ENCODE results near the gene TRPM3.

TRPM3 gene

DNA sequence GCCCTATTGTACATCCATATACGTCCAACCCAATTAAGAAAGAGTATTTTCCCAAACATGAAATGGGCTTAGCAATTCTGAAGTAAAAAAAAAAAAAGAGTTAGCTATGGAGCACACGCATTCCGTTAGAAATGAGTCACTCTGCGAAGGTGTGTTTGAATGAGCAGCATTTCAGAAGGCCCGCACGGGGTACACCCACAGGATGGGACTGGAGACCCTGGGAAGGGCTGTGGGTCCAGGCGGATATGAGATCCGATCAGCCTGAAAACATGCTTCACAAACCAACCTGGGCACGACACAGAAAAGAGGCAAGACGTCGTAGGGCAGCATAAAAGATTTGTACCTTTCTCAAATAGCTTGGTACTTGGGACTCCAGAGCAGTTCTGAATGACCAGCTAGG lies 533.0 kb downstream of the TRPM3 start:
- H3K79me2 ChIP-seq (ENCODE audit: low read length): no peaks in the 10 kb centered on the region
- no peak overlapping the region for H3K4me2 ChIP-seq (ENCODE audit: low read depth, low read length)
- H3K36me3 ChIP-seq (replicated peaks; ENCODE audit: insufficient read depth, low read length): no peaks in the 10 kb centered on the region
- no peak overlapping the region for H3K27ac ChIP-seq (ENCODE audit: low read length)
- H3K9me2 ChIP-seq (replicated peaks; ENCODE audit: insufficient read depth, low read length): no peaks in the 10 kb centered on the region
- H4K20me1 ChIP-seq (ENCODE audit: insufficient read depth, low read length): no peaks in the 10 kb centered on the region
- TF ChIP-seq EZH2phosphoT487 (IDR thresholded peaks at IDR 0.05; ENCODE audit: low read length): no peak
- TF ChIP-seq, protein P1, sequence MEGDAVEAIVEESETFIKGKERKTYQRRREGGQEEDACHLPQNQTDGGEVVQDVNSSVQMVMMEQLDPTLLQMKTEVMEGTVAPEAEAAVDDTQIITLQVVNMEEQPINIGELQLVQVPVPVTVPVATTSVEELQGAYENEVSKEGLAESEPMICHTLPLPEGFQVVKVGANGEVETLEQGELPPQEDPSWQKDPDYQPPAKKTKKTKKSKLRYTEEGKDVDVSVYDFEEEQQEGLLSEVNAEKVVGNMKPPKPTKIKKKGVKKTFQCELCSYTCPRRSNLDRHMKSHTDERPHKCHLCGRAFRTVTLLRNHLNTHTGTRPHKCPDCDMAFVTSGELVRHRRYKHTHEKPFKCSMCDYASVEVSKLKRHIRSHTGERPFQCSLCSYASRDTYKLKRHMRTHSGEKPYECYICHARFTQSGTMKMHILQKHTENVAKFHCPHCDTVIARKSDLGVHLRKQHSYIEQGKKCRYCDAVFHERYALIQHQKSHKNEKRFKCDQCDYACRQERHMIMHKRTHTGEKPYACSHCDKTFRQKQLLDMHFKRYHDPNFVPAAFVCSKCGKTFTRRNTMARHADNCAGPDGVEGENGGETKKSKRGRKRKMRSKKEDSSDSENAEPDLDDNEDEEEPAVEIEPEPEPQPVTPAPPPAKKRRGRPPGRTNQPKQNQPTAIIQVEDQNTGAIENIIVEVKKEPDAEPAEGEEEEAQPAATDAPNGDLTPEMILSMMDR (IDR thresholded peaks at IDR 0.05; ENCODE audit: low read length): no peak
- no peak for TF ChIP-seq EZH2 (optimal IDR thresholded peaks at IDR 0.05; ENCODE audit: low read depth, low read length)
- no peaks in the 10 kb centered on the region for H3K27me3 ChIP-seq (replicated peaks; ENCODE audit: insufficient read depth, low read length)
- H3K9me3 ChIP-seq (replicated peaks; ENCODE audit: insufficient read depth, low read length): no peaks in the 10 kb centered on the region
- no peaks in the 10 kb centered on the region for H3K4me1 ChIP-seq (ENCODE audit: low read length)
- DNase-seq: no peak
- H3K4me3 ChIP-seq (ENCODE audit: low read length): no peak overlapping the region
- H2AFZ ChIP-seq (ENCODE audit: low read length): no peak overlapping the region
- H3F3A ChIP-seq (ENCODE audit: insufficient read depth, low read length): no peaks in the 10 kb centered on the region
- H3K9ac ChIP-seq (ENCODE audit: low read length): no peak overlapping the region

DNA sequence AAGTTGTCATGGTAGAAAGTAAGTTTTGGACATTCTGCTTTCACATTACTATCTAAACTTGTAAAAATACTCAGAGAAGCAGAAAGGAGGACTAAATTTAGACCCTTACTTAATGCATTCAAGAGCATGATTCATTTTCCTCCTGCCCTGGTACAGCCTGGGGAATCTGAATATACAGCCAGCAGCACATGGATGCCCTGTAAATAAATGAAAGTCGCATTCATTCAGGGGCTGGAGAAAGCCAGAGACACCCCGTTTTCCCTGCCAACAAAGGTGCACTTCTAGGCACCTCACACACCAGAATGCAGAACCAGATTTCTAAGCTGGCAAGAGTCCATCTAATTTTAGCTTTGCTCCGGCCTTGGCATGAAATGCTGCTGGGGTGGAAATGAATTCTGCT lies 534.2 kb downstream of the TRPM3 start:
- Histone ChIP-seq H3K4me2 (ENCODE audit: low read depth, low read length) (no peak overlapping the region), H4K20me1 (ENCODE audit: insufficient read depth, low read length) (no peaks in the 10 kb centered on the region), H3K4me3 (ENCODE audit: low read length) (no peak overlapping the region), H3K79me2 (ENCODE audit: low read length) (no peaks in the 10 kb centered on the region), H3F3A (ENCODE audit: insufficient read depth, low read length) (no peaks in the 10 kb centered on the region), H3K9me2 (replicated peaks; ENCODE audit: insufficient read depth, low read length) (no peaks in the 10 kb centered on the region), H2AFZ (ENCODE audit: low read length) (no peak overlapping the region), H3K9me3 (replicated peaks; ENCODE audit: insufficient read depth, low read length) (no peaks in the 10 kb centered on the region), H3K4me1 (ENCODE audit: low read length) (no peaks in the 10 kb centered on the region), H3K9ac (ENCODE audit: low read length) (no peak overlapping the region), H3K27ac (ENCODE audit: low read length) (no peak overlapping the region), H3K36me3 (replicated peaks; ENCODE audit: insufficient read depth, low read length) (no peaks in the 10 kb centered on the region), H3K27me3 (replicated peaks; ENCODE audit: insufficient read depth, low read length) (no peaks in the 10 kb centered on the region)
- TF ChIP-seq EZH2 (optimal IDR thresholded peaks at IDR 0.05; ENCODE audit: low read depth, low read length) (no peak), EZH2phosphoT487 (IDR thresholded peaks at IDR 0.05; ENCODE audit: low read length) (no peak)
- TF ChIP-seq, protein P1 (IDR thresholded peaks at IDR 0.05; ENCODE audit: low read length): no peak
- no peak for DNase-seq

DNA sequence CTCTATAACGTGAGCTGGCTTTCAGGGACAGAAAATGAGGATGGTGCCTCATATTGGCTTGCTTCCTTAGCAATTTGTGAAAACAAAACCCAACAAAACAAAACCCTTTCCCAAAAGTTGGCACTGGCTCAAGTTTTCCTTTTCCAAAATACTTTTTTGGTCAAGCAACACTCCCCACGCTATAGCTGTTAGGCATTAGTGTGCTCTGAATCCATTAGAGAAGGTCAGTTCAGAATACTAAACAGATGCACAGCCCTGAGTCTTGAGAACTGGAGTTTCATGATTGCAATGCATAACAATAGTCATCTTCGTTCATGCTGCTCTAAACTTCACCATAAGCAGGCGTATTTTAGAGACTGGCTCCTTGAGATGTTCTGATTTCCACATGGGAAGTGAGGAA lies 534.9 kb downstream of the TRPM3 start:
- H3K4me2 ChIP-seq (ENCODE audit: low read depth, low read length): no peak overlapping the region
- no peaks in the 10 kb centered on the region for H3K36me3 ChIP-seq (replicated peaks; ENCODE audit: insufficient read depth, low read length)
- no peak overlapping the region for H2AFZ ChIP-seq (ENCODE audit: low read length)
- H3K4me3 ChIP-seq (ENCODE audit: low read length): no peak overlapping the region
- H3K9me3 ChIP-seq (replicated peaks; ENCODE audit: insufficient read depth, low read length): no peaks in the 10 kb centered on the region
- H3K27ac ChIP-seq (ENCODE audit: low read length): no peak overlapping the region
- no peak for DNase-seq
- no peaks in the 10 kb centered on the region for H4K20me1 ChIP-seq (ENCODE audit: insufficient read depth, low read length)
- no peak overlapping the region for H3K9ac ChIP-seq (ENCODE audit: low read length)
- no peaks in the 10 kb centered on the region for H3F3A ChIP-seq (ENCODE audit: insufficient read depth, low read length)
- no peaks in the 10 kb centered on the region for H3K27me3 ChIP-seq (replicated peaks; ENCODE audit: insufficient read depth, low read length)
- H3K9me2 ChIP-seq (replicated peaks; ENCODE audit: insufficient read depth, low read length): no peaks in the 10 kb centered on the region
- no peaks in the 10 kb centered on the region for H3K4me1 ChIP-seq (ENCODE audit: low read length)
- H3K79me2 ChIP-seq (ENCODE audit: low read length): no peaks in the 10 kb centered on the region
- TF ChIP-seq EZH2 (optimal IDR thresholded peaks at IDR 0.05; ENCODE audit: low read depth, low read length) (no peak), EZH2phosphoT487 (IDR thresholded peaks at IDR 0.05; ENCODE audit: low read length) (no peak)
- TF ChIP-seq, protein P1 (IDR thresholded peaks at IDR 0.05; ENCODE audit: low read length): no peak
